Liver (tissue), 3 donors: ENCODE measurements around the gene MOV10.

Experiments used
- CTCF ChIP-seq: fragments of 150-350 bp; IDR thresholded peaks from 2 replicates; pipeline ENCODE4 v1.5.1; 2017; ENCODE audit warnings: improper control_type of control experiment, low read depth, low read length; ENCODE audit not compliant: missing input control
- GABPA ChIP-seq, 2 donors: IDR thresholded peaks in 1 of 2; conservative IDR thresholded peaks in 1 of 2; 2 replicates each; pipeline ENCODE4 v1.6.1; 2016; ENCODE audit warnings: antibody characterized with exemption in 2 of 2, mild to moderate bottlenecking in 1 of 2, moderate library complexity in 1 of 2
- JUND ChIP-seq, 2 donors: IDR thresholded peaks; 2 replicates each; pipeline ENCODE4 v1.6.1; 2016; ENCODE audit warnings: antibody characterized with exemption in 2 of 2
- MAX ChIP-seq: IDR thresholded peaks from 2 replicates; pipeline ENCODE4 v1.6.1; 2016; ENCODE audit warnings: antibody characterized with exemption
- RAD21 ChIP-seq, 2 donors: IDR thresholded peaks; 2 replicates each; pipeline ENCODE4 v1.6.1; 2016; ENCODE audit warnings: antibody characterized with exemption in 2 of 2, mild to moderate bottlenecking in 2 of 2
- REST ChIP-seq: IDR thresholded peaks from 2 replicates; pipeline ENCODE4 v1.6.1; 2016; ENCODE audit warnings: antibody characterized with exemption, mild to moderate bottlenecking
- TAF1 ChIP-seq: conservative IDR thresholded peaks from 2 replicates; pipeline ENCODE4 v1.6.1; 2016; ENCODE audit warnings: antibody characterized with exemption, mild to moderate bottlenecking
- donor health status: healthy.
- donor health status: healthy.

GRCh38 chr1:112628516-112628915 is 45.9 kb upstream of the MOV10 start:
- no peak for TF ChIP-seq GABPA (IDR thresholded peaks at IDR 0.05 in 1 of 2, conservative IDR thresholded peaks at IDR 0.05 in 1 of 2)
- no peak for TF ChIP-seq CTCF
- TF ChIP-seq RAD21 (IDR thresholded peaks at IDR 0.05): no peak
- no peak for TF ChIP-seq TAF1
- TF ChIP-seq JUND (IDR thresholded peaks at IDR 0.05): no peak
- no peak for TF ChIP-seq REST
- no peak for TF ChIP-seq MAX
